OCI-LY3 (cell line): Measurements from ENCODE around the gene TRAPPC2.

Experiments used
- H2AFZ ChIP-seq: fragments of 200-600, 300-600 bp; shearing (Covaris generic); 2 replicates; pipeline ENCODE4 v1.6.0; 2014; ENCODE audit warnings: antibody characterized with exemption, low read depth, low read length
- H3K27ac ChIP-seq: fragments of 200-600, 300-600 bp; sonication (generic); 2 replicates; pipeline ENCODE4 v1.5.1; 2014; ENCODE audit warnings: mild to moderate bottlenecking, low read length, moderate library complexity, mixed read lengths
- H3K27me3 ChIP-seq: fragments of 200-600, 300-600 bp; sonication (generic); 2 replicates; pipeline ENCODE4 v1.6.1; 2014; ENCODE audit warnings: low read depth, low read length, mixed read lengths
- H3K36me3 ChIP-seq: fragments of 200-600, 300-600 bp; sonication (generic); replicated peaks from 2 replicates; pipeline ENCODE3; 2014; ENCODE audit warnings: low read depth, low read length, mixed read lengths
- H3K4me1 ChIP-seq: fragments of 300-600, 200-600 bp; sonication (generic); 2 replicates; pipeline ENCODE4 v1.6.1; 2014; ENCODE audit warnings: low read length, mixed read lengths
- H3K4me2 ChIP-seq: fragments of 200-600, 300-600 bp; sonication (generic); 2 replicates; pipeline ENCODE4 v1.6.1; 2014; ENCODE audit warnings: low read length, mixed read lengths
- H3K4me3 ChIP-seq: fragments of 300-600, 200-600 bp; sonication (generic); 2 replicates; pipeline ENCODE4 v1.5.1; 2014; ENCODE audit warnings: antibody characterized with exemption, mild to moderate bottlenecking, low read length, moderate library complexity
- H3K79me2 ChIP-seq: fragments of 300-600, 200-600 bp; shearing (Covaris generic); 2 replicates; pipeline ENCODE4 v1.6.1; 2014; ENCODE audit warnings: mild to moderate bottlenecking, low read length, mixed read lengths
- H3K9ac ChIP-seq: fragments of 300-600, 200-600 bp; shearing (Covaris generic); 2 replicates; pipeline ENCODE4 v1.6.0; 2014; ENCODE audit warnings: mild to moderate bottlenecking, low read length, moderate library complexity
- H3K9me3 ChIP-seq: fragments of 200-600, 300-600 bp; shearing (Covaris generic); 2 replicates; pipeline ENCODE4 v1.6.1; 2014; ENCODE audit warnings: low read length, mixed read lengths; ENCODE audit not compliant: insufficient read depth
- H4K20me1 ChIP-seq: fragments of 200-600, 300-600 bp; sonication (generic); 2 replicates; pipeline ENCODE4 v1.6.1; 2016; ENCODE audit warnings: low read length, mixed read lengths; ENCODE audit not compliant: insufficient read depth
- EZH2phosphoT487 ChIP-seq: fragments of 200-600 bp; shearing (Covaris generic); IDR thresholded peaks from 2 replicates; pipeline ENCODE4 v1.6.1; 2018; ENCODE audit warnings: antibody characterized with exemption, mixed run types, low read depth
- TF ChIP-seq, protein P1 (sequence below): fragments of 200-600, 300-600 bp; sonication (generic); IDR thresholded peaks from 2 replicates; pipeline ENCODE4 v1.5.1; 2014; ENCODE audit warnings: antibody characterized with exemption, low read length, low read depth

TRAPPC2 gene

DNA sequence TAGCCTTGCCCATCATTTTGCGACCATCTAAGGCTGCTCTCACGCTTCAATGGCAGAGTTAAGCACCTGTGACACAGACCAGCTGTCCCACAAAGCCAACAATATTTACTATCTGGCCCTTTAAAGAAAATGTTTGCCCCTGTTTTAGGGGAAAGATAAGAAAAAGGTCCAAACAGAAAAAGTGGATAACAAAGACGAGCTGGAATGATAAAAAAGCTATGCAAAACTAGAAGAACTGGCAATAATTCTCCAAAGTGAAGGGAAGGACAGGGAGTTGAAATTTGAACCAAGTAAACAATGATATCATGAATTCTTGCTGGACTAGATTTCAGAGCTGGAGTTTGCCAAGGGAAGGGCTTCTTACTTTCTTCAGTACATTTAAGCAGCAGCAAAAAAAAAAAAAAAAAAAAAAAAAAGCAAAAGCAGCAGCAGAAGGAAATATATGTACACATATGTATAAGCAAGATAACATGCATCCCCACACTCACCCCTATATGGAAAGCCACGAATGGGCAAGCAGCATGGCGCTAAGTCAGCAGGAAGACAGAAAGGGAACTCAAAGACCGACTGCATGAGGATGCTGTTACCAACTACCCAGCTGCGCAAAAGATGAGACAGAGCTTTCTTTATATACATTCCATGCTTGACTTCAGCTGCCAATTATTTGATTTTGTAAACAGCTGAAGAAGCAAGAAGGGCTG is 12.5 kb downstream of the TRAPPC2 start:
- Histone ChIP-seq H3K27me3 (no peaks in the 10 kb centered on the region), H3K4me3 (no peak overlapping the region), H3K79me2 (peaks cover 43% of the 10 kb centered on the region), H3K9me3 (no peaks in the 10 kb centered on the region), H2AFZ (no peak overlapping the region), H4K20me1 (peaks cover 13% of the 10 kb centered on the region; the same call in 1 of the 2 replicates), H3K27ac (no peak overlapping the region), H3K9ac (no peak overlapping the region), H3K36me3 (peaks cover 16% of the 10 kb centered on the region), H3K4me2 (no peak overlapping the region), H3K4me1 (no peaks in the 10 kb centered on the region)
- TF ChIP-seq EZH2phosphoT487, result no peak
- TF ChIP-seq, protein P1, sequence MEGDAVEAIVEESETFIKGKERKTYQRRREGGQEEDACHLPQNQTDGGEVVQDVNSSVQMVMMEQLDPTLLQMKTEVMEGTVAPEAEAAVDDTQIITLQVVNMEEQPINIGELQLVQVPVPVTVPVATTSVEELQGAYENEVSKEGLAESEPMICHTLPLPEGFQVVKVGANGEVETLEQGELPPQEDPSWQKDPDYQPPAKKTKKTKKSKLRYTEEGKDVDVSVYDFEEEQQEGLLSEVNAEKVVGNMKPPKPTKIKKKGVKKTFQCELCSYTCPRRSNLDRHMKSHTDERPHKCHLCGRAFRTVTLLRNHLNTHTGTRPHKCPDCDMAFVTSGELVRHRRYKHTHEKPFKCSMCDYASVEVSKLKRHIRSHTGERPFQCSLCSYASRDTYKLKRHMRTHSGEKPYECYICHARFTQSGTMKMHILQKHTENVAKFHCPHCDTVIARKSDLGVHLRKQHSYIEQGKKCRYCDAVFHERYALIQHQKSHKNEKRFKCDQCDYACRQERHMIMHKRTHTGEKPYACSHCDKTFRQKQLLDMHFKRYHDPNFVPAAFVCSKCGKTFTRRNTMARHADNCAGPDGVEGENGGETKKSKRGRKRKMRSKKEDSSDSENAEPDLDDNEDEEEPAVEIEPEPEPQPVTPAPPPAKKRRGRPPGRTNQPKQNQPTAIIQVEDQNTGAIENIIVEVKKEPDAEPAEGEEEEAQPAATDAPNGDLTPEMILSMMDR, result no peak

DNA sequence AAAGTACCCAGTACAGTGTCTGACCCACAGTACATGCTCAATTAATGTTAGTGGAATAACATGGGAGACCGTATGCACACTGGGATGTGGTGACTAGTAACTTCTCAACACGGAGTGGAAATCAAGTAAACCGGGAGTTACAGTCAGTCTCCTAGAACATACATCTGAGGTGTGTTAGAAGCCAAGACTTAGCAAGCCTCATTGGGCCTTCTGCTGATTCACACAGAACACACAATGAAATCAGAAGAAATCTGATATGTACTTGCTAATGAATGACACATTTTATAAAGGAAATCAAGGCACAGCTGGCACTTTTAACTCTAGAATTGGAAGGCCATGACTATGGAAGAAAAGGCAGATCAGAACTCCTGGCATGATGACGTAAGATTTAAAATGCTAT is 13.0 kb downstream of the TRAPPC2 start:
- Histone ChIP-seq H3K79me2 (peaks cover 43% of the 10 kb centered on the region), H3K27ac (no peak overlapping the region), H3K9ac (no peak overlapping the region), H4K20me1 (peaks cover 13% of the 10 kb centered on the region; the same call in 1 of the 2 replicates), H3K4me2 (no peak overlapping the region), H2AFZ (no peak overlapping the region), H3K9me3 (no peaks in the 10 kb centered on the region), H3K4me3 (no peak overlapping the region), H3K36me3 (peaks cover 17% of the 10 kb centered on the region), H3K4me1 (no peaks in the 10 kb centered on the region), H3K27me3 (no peaks in the 10 kb centered on the region)
- TF ChIP-seq, protein P1, result no peak
- TF ChIP-seq EZH2phosphoT487, result no peak

DNA sequence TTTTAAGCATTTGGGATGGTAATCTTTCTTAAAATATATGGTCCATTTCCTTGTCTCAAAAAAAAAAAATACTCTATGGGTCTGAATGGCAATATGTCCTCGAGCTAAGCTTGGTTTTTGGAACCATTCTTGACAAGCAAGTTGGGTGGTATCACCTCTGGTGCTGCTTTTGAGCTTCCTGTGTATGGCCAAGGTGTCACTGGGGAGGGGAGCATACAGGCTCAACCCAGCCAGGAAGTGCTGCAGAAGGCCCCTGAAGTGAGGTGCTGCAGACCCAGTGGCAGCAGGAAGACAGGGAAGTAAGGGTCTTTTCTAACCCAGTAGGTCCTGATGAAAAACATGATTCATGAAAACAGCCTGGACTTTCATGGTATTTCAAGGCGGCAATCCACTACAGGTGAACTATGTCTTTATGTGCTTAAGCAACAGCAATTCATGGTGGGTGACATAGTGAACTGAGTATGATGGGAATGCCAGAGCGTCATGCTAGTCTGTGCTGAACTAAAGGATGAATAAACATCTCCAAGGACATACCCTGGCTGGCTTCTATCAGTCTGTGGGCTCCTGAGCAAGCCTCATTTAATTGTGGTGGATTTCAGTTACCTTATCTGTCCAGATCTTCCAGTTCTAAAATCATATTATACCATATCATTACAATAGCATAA is 15.1 kb downstream of the TRAPPC2 start:
- Histone ChIP-seq H3K79me2 (peaks cover 38% of the 10 kb centered on the region), H3K27me3 (no peaks in the 10 kb centered on the region), H4K20me1 (peaks cover 13% of the 10 kb centered on the region; the same call in 1 of the 2 replicates), H2AFZ (no peak overlapping the region), H3K4me2 (no peak overlapping the region), H3K27ac (no peak overlapping the region), H3K36me3 (peaks cover 34% of the 10 kb centered on the region), H3K4me1 (no peaks in the 10 kb centered on the region), H3K9me3 (no peaks in the 10 kb centered on the region), H3K9ac (no peak overlapping the region), H3K4me3 (no peak overlapping the region)
- TF ChIP-seq, protein P1, result no peak
- TF ChIP-seq EZH2phosphoT487, result no peak

DNA sequence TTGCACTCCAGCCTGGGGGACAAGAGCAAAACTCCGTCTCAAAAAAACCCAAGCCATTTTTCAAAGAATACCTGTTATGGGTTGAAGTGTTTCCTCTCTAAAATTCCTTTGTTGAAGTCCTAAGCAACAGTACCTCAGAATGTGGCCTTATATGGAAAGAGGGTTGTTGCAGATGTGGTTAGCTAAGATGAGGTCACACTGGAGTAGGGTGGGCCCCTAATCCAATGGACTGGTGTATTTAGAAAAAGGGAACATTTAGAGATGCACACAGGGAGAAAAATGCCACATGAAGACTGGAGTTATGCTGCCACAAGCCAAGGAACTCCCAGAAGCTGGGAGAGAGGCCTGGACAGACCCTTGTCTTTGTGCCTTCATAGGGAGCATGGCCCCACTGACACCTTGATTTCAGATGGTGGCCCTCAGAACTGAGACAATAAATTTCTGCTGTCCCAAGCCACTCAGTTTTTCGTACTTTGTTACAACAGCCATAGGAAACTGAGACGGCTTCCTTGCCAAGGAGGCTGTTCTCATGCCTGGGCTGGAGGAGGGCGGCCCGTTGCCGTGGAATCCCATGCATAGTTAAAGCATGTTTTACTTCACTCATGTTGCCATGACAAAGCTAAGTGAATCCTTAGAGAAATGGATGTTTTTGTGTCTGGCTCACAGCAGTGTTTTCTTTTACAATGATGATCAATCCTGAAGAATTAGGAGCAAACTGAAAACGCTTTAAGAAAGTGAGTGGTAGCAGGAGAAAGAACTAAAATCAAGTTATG is 16.5 kb downstream of the TRAPPC2 start:
- Histone ChIP-seq H4K20me1 (peaks cover 9% of the 10 kb centered on the region; the same call in 1 of the 2 replicates), H3K4me2 (no peak overlapping the region), H3K9ac (no peak overlapping the region), H3K9me3 (no peaks in the 10 kb centered on the region), H3K27ac (no peak overlapping the region), H3K4me3 (no peak overlapping the region), H3K27me3 (no peaks in the 10 kb centered on the region), H3K79me2 (peaks cover 26% of the 10 kb centered on the region), H2AFZ (no peak overlapping the region), H3K4me1 (no peaks in the 10 kb centered on the region), H3K36me3 (peaks cover 29% of the 10 kb centered on the region)
- TF ChIP-seq, protein P1, result no peak
- no peak for TF ChIP-seq EZH2phosphoT487
